Fibroblast of pulmonary artery (primary cell): ENCODE measurements around the gene VAV1.

ENCODE experiments used
- DNase-seq: peaks from one replicate; pipeline ENCODE4 v3.0.0-alpha.2; 2010; ENCODE audit warnings: low read depth
- H3K4me3 ChIP-seq: replicated peaks from 2 replicates; pipeline ENCODE4 v1.5.1; 2011; ENCODE audit warnings: low read depth, mild to moderate bottlenecking, control low read depth, low read length, moderate library complexity
- CTCF ChIP-seq: IDR thresholded peaks from 2 replicates; pipeline ENCODE4 v1.5.1; 2011; ENCODE audit warnings: mild to moderate bottlenecking, control low read depth, low read length, inconsistent platforms; ENCODE audit errors: missing control alignments

Gene VAV1

GRCh38 chr19:6832412-6832811, 59.9 kb downstream of the VAV1 start:
- no peak for TF ChIP-seq CTCF
- no peak overlapping the region for H3K4me3 ChIP-seq
- no peak for DNase-seq

GRCh38 chr19:6833166-6833790, 60.8 kb downstream of the VAV1 start:
- no peak for TF ChIP-seq CTCF
- H3K4me3 ChIP-seq: no peak overlapping the region
- DNase-seq: no peak

- no peak for TF ChIP-seq CTCF
- H3K4me3 ChIP-seq: no peak overlapping the region
- DNase-seq: no peak
Measured at GRCh38 chr19:6834433-6834832, 61.9 kb downstream of the VAV1 start.

GRCh38 chr19:6835501-6835900, 63.0 kb downstream of the VAV1 start:
- TF ChIP-seq CTCF: no peak
- DNase-seq: no peak
- no peak overlapping the region for H3K4me3 ChIP-seq

GRCh38 chr19:6837525-6837924, 65.0 kb downstream of the VAV1 start:
- TF ChIP-seq CTCF: no peak
- no peak overlapping the region for H3K4me3 ChIP-seq
- no peak for DNase-seq

- H3K4me3 ChIP-seq: no peak overlapping the region
- DNase-seq: no peak
- TF ChIP-seq CTCF: no peak
Measured at GRCh38 chr19:6838062-6838655, 65.7 kb downstream of the VAV1 start.
